Cardiac muscle cell (in vitro differentiated cells and primary cell): ENCODE measurements around the gene WNT7B. TPM values are rescaled to one million over a fixed set of nuclear protein-coding genes. Genes with fewer than 3 reads are reported as not detected.

Experiments used
- DNase-seq, 2 donors: peaks; one replicate each; pipeline versions ENCODE4 v3.0.0 to v3.0.0-alpha.2; 2010 to 2017; ENCODE audit warnings: low read depth in 1 of 2, low spot score in 1 of 2
- H3K27ac ChIP-seq: fragments of 200-600 bp; sonication (generic); 2 replicates; pipeline ENCODE4 v1.5.1; 2016
- H3K27me3 ChIP-seq: fragments of 200-600 bp; sonication (generic); 2 replicates; pipeline ENCODE4 v1.6.0; 2016; ENCODE audit warnings: control low read depth
- H3K36me3 ChIP-seq: fragments of 200-600 bp; sonication (generic); 2 replicates; pipeline ENCODE4 v1.5.1; 2016; ENCODE audit warnings: control low read depth
- H3K4me1 ChIP-seq: fragments of 200-600 bp; sonication (generic); 2 replicates; pipeline ENCODE4 v1.8.1; 2017; ENCODE audit warnings: low read depth, mild to moderate bottlenecking, mixed run types
- H3K4me3 ChIP-seq: fragments of 200-600 bp; sonication (generic); 2 replicates; pipeline ENCODE4 v1.5.1; 2016; ENCODE audit warnings: mild to moderate bottlenecking
- H3K9me3 ChIP-seq: fragments of 200-600 bp; sonication (generic); 2 replicates; pipeline ENCODE4 v1.5.1; 2017; ENCODE audit warnings: low read depth, mild to moderate bottlenecking, control low read depth
- polyA plus RNA-seq: library from polyadenylated mRNA; unstranded; fragments of >200 nt; fragmentation: Nextera tagmentation; extraction: Ambion mirVana; gene quantifications from 2 replicates; pipeline ENCODE4 v1.2.1, GENCODE V29; 2016
- total RNA-seq: library from RNA; depleted of rRNA; stranded (reverse); fragments of >200 nt; gene quantifications from 2 replicates; pipeline ENCODE4 v1.2.3, GENCODE V29; 2016
- TF ChIP-seq, protein P1 (sequence below): IDR thresholded peaks from 2 replicates; pipeline ENCODE4 v1.5.1; 2012; ENCODE audit warnings: low read depth, mild to moderate bottlenecking, low read length

Gene WNT7B
- total and polyA plus RNA-seq, 2 experiments from 2014 or later: not detected

DNA sequence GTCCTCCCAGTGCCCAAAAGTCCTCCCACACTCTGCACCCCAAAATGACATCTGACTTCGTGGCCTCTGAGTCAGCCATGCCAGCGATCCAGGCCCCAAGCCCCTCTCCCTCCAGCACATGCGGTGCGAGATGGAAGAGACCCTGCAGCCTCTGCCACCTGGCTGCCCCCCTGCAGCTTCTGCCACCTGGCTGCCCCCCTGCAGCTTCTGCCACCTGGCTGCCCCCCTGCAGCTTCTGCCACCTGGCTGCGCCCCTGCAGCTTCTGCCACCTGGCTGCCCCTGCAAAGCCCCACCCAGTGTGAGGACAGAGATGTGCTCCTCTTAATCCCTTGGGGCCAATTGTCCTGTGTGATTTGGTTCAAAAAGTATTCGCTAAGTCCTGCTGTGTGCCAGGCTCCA is 68.0 kb downstream of the WNT7B start:
- no peak overlapping the region for H3K4me3 ChIP-seq
- no peaks in the 10 kb centered on the region for H3K9me3 ChIP-seq
- no peaks in the 10 kb centered on the region for H3K36me3 ChIP-seq
- TF ChIP-seq, protein P1, sequence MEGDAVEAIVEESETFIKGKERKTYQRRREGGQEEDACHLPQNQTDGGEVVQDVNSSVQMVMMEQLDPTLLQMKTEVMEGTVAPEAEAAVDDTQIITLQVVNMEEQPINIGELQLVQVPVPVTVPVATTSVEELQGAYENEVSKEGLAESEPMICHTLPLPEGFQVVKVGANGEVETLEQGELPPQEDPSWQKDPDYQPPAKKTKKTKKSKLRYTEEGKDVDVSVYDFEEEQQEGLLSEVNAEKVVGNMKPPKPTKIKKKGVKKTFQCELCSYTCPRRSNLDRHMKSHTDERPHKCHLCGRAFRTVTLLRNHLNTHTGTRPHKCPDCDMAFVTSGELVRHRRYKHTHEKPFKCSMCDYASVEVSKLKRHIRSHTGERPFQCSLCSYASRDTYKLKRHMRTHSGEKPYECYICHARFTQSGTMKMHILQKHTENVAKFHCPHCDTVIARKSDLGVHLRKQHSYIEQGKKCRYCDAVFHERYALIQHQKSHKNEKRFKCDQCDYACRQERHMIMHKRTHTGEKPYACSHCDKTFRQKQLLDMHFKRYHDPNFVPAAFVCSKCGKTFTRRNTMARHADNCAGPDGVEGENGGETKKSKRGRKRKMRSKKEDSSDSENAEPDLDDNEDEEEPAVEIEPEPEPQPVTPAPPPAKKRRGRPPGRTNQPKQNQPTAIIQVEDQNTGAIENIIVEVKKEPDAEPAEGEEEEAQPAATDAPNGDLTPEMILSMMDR: no peak
- no peak overlapping the region for H3K27ac ChIP-seq
- DNase-seq: no peak
- no peaks in the 10 kb centered on the region for H3K27me3 ChIP-seq
- H3K4me1 ChIP-seq: no peaks in the 10 kb centered on the region

DNA sequence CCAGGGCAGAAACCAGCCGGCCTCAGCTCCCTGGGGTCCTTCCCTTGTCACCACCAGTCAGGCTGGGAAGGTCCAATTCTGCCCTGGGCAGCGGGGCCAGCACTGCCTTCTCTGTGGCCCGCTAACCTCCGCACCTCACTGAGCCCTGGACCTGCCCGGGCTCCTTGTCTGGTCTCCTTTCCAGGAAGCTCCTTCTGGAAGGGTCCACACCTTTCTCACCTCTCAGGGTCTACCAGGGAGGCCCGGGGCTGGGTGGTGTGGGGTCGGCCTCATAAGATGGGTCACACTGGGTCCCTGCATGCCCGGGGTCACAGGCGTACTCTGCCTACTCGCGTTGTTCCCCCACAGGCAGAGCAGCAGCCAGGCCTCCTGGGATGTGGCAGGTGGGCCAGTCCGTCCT is 69.0 kb downstream of the WNT7B start:
- Histone ChIP-seq H3K36me3 (no peaks in the 10 kb centered on the region), H3K27me3 (no peaks in the 10 kb centered on the region), H3K4me1 (no peaks in the 10 kb centered on the region), H3K27ac (no peak overlapping the region), H3K9me3 (no peaks in the 10 kb centered on the region), H3K4me3 (no peak overlapping the region)
- no peak for DNase-seq
- TF ChIP-seq, protein P1: no peak

DNA sequence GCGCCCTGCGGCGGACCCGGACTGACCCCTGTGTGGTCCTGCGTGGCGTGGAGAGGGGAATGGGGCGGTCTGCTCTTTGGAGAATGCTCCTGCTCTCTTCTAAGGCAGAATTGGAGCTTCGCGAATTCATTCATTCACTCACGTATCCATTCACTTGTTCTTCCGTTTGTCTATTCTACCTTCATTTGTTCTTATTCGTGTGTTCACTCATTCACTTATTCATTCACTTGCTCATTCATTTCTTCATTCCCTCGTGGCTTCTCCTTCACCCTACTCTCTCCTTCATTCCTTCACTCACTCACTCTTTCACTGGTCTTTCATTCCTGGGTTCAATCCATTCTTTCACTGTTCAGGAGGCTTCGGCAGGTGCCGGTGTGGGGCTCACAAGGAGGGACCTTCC is 69.6 kb downstream of the WNT7B start:
- H3K27me3 ChIP-seq: no peaks in the 10 kb centered on the region
- H3K27ac ChIP-seq: no peak overlapping the region
- H3K9me3 ChIP-seq: no peaks in the 10 kb centered on the region
- H3K4me1 ChIP-seq: no peaks in the 10 kb centered on the region
- TF ChIP-seq, protein P1: no peak
- no peaks in the 10 kb centered on the region for H3K36me3 ChIP-seq
- no peak for DNase-seq
- no peak overlapping the region for H3K4me3 ChIP-seq

DNA sequence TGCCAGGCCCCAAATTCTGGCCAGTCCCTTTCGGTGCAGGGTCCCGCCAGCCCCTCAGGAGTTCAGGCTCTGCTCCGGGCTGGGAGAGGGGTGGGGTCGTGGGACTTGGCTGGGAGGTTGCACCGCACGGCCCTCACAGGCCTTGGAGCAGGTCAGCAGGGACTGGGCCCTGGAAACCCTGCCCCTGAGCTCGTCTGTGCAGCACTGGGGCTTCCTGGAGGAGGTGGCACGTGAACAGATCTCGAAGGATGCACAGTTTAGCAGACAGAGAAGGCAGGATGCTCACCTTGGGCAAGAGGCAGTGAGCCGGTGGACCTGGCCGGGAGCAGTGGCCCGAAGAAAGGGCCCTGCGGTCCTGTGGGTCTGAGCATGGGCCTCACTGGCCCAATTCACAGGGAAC is 70.0 kb downstream of the WNT7B start:
- no peaks in the 10 kb centered on the region for H3K4me1 ChIP-seq
- H3K4me3 ChIP-seq: no peak overlapping the region
- no peak for DNase-seq
- TF ChIP-seq, protein P1: no peak
- no peak overlapping the region for H3K27ac ChIP-seq
- no peaks in the 10 kb centered on the region for H3K9me3 ChIP-seq
- H3K36me3 ChIP-seq: no peaks in the 10 kb centered on the region
- no peaks in the 10 kb centered on the region for H3K27me3 ChIP-seq

DNA sequence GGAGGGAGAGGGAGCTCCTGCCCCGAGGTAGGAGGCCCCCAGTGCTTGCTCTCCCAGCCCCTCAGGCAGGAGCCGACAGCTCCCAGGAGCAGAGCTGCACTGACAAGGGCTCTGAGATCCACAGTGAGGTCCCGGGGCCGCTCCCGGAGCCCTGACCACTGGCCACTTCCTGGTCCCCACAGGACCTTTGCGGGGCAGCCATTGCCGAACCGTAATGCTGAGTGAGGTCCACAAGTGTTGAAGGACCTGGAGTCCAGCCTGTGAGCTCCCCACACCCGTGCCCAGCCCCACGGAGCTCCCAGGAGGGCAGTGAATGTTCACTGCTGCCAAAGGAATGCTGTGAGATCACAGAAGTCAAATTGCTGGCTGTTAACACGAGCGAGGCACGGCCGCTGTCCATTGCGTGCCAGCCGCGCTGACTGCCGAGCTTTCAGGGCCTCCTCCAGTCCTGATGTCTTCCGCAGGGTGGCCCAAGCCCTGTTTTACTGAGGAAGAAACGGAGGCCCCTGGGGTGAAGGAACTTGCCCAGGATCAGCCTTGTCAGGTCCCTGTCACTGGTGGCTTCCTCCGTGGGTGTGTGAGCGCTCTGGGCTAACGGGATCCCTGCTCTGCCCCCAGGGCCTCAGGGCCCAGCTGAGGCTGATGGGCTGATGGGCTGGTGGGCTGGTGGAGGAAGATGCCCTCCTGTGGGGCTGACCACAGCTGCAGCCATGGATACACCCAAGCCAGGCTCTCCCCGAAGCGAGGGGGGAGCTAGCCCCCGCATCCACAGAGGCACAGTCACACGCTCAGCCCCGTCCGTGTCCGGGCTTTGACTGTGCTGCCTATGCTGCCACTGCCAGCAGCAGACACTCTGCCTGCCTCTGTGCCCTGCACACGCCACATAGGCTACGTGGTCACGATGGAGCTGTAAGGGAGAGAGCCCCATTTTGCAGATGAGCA is 70.8 kb downstream of the WNT7B start:
- Histone ChIP-seq H3K27ac (no peak overlapping the region), H3K4me1 (no peaks in the 10 kb centered on the region), H3K36me3 (no peaks in the 10 kb centered on the region), H3K27me3 (no peaks in the 10 kb centered on the region), H3K9me3 (no peaks in the 10 kb centered on the region), H3K4me3 (no peak overlapping the region)
- peak; percentile 21 to 72 for DNase-seq
- TF ChIP-seq, protein P1: no peak
